H9 (cell line): ENCODE data around the gene FAM222B. TPM values are rescaled to one million over a fixed set of nuclear protein-coding genes. Genes with fewer than 3 reads are reported as not detected.
"Not testable (repeated sequence)": the region's sequence is repeated elsewhere in the genome, so short reads cannot be mapped to it uniquely, and the experiment has no call there.

Source experiments
- DNase-seq: peaks from one replicate; pipeline ENCODE4 v3.0.0-alpha.2; 2017
- H2AFZ ChIP-seq: one replicate; pipeline ENCODE4 v1.6.1; 2013; ENCODE audit warnings: mild to moderate bottlenecking, low read length, control low read depth, moderate library complexity
- H2AK5ac ChIP-seq: 2 replicates; pipeline ENCODE4 v1.6.1; 2013; ENCODE audit warnings: low read length, control low read depth, mixed read lengths; ENCODE audit not compliant: insufficient read length
- H2BK120ac ChIP-seq: one replicate; pipeline ENCODE4 v1.6.1; 2013; ENCODE audit warnings: low read depth, mild to moderate bottlenecking, low read length, control low read depth, inconsistent platforms; ENCODE audit not compliant: poor library complexity, severe bottlenecking
- H2BK12ac ChIP-seq: 2 replicates; pipeline ENCODE4 v1.6.1; 2013; ENCODE audit warnings: low read length, control low read depth, mixed read lengths, low read depth; ENCODE audit not compliant: insufficient read length
- H2BK15ac ChIP-seq: 2 replicates; pipeline ENCODE4 v1.6.1; 2013; ENCODE audit warnings: low read depth, low read length, control low read depth
- H2BK20ac ChIP-seq: one replicate; pipeline ENCODE4 v1.6.1; 2013; ENCODE audit warnings: low read depth, mild to moderate bottlenecking, low read length, control low read depth, inconsistent platforms; ENCODE audit not compliant: poor library complexity, severe bottlenecking
- H2BK5ac ChIP-seq: 2 replicates; pipeline ENCODE4 v1.6.1; 2013; ENCODE audit warnings: low read length, control low read depth, mixed read lengths; ENCODE audit not compliant: insufficient read length
- H3K14ac ChIP-seq: 2 replicates; pipeline ENCODE4 v1.6.1; 2013; ENCODE audit warnings: low read length, control low read depth; ENCODE audit not compliant: insufficient read depth
- H3K18ac ChIP-seq: 2 replicates; pipeline ENCODE4 v1.6.1; 2013; ENCODE audit warnings: low read depth, mild to moderate bottlenecking, mixed read lengths, low read length, control low read depth; ENCODE audit not compliant: insufficient read length
- H3K23ac ChIP-seq: 2 replicates; pipeline ENCODE4 v1.6.1; 2013; ENCODE audit warnings: low read length, control low read depth, mixed read lengths, low read depth; ENCODE audit not compliant: insufficient read length
- H3K23me2 ChIP-seq: 2 replicates; pipeline ENCODE4 v1.6.1; 2013; ENCODE audit warnings: low read depth, mild to moderate bottlenecking, mixed read lengths, low read length, control low read depth; ENCODE audit not compliant: insufficient read length, poor library complexity, severe bottlenecking
- H3K27ac ChIP-seq: 2 replicates; pipeline ENCODE4 v1.5.1; 2013; ENCODE audit warnings: low read length, control low read depth, mixed read lengths, low read depth; ENCODE audit not compliant: insufficient read length
- H3K27me3 ChIP-seq: 2 replicates; pipeline ENCODE4 v1.6.1; 2013; ENCODE audit warnings: low read length, control low read depth, inconsistent platforms; ENCODE audit not compliant: insufficient read depth
- H3K4ac ChIP-seq: 2 replicates; pipeline ENCODE4 v1.6.1; 2013; ENCODE audit warnings: low read depth, mild to moderate bottlenecking, control low read depth, inconsistent platforms, low read length, moderate library complexity
- H3K4me1 ChIP-seq: 2 replicates; pipeline ENCODE4 v1.6.1; 2013; ENCODE audit warnings: low read length, control low read depth, inconsistent platforms; ENCODE audit not compliant: insufficient read depth
- H3K4me2 ChIP-seq: 2 replicates; pipeline ENCODE4 v1.6.1; 2013; ENCODE audit warnings: low read length, control low read depth, mixed read lengths; ENCODE audit not compliant: insufficient read length, insufficient read depth
- H3K56ac ChIP-seq: 2 replicates; pipeline ENCODE4 v1.6.1; 2013; ENCODE audit warnings: low read depth, mild to moderate bottlenecking, mixed read lengths, low read length, control low read depth; ENCODE audit not compliant: insufficient read length
- H3K79me1 ChIP-seq: 2 replicates; pipeline ENCODE4 v1.6.1; 2013; ENCODE audit warnings: low read depth, mild to moderate bottlenecking, moderate library complexity, low read length, control low read depth, inconsistent platforms; ENCODE audit not compliant: insufficient read depth, poor library complexity, severe bottlenecking
- H3K79me2 ChIP-seq: 2 replicates; pipeline ENCODE4 v1.6.1; 2013; ENCODE audit warnings: low read length, control low read depth, inconsistent platforms; ENCODE audit not compliant: insufficient read depth
- H3K9ac ChIP-seq: 2 replicates; pipeline ENCODE4 v1.6.1; 2013; ENCODE audit warnings: low read length, control low read depth, mixed read lengths; ENCODE audit not compliant: insufficient read length; ENCODE audit errors: extremely low read depth
- H3K9me3 ChIP-seq: one replicate; pipeline ENCODE4 v1.6.1; 2013; ENCODE audit warnings: low read depth, low read length, inconsistent platforms; ENCODE audit not compliant: control insufficient read depth
- H3T11ph ChIP-seq: one replicate; pipeline ENCODE4 v1.6.1; 2013; ENCODE audit warnings: mild to moderate bottlenecking, low read length, control low read depth, inconsistent platforms
- H4K20me1 ChIP-seq: one replicate; pipeline ENCODE4 v1.6.1; 2013; ENCODE audit not compliant: control insufficient read depth, insufficient read length, insufficient read depth
- H4K5ac ChIP-seq: 2 replicates; pipeline ENCODE4 v1.6.1; 2013; ENCODE audit warnings: low read depth, mild to moderate bottlenecking, mixed read lengths, low read length, control low read depth; ENCODE audit not compliant: insufficient read length
- H4K8ac ChIP-seq: replicated peaks from 2 replicates; pipeline ENCODE4 v1.6.1; 2013; ENCODE audit warnings: low read length, control low read depth, mixed read lengths, low read depth; ENCODE audit not compliant: insufficient read length
- H4K91ac ChIP-seq: 2 replicates; pipeline ENCODE4 v1.6.1; 2013; ENCODE audit warnings: low read depth, mild to moderate bottlenecking, moderate library complexity, mixed read lengths, low read length, control low read depth; ENCODE audit not compliant: insufficient read length
- H3K27ac Mint-ChIP-seq, 3 experiments: 2 replicates in 2 of 3; 3 replicates in 1 of 3; pipeline ENCODE4 v1.8.0; 2020 to 2021; ENCODE audit warnings: mixed read lengths in 3 of 3, mild to moderate bottlenecking in 1 of 3, moderate library complexity in 1 of 3
- H3K27me3 Mint-ChIP-seq: 2 replicates; pipeline ENCODE4 v1.8.0; 2021; ENCODE audit warnings: low read depth, mild to moderate bottlenecking, moderate library complexity, mixed read lengths
- H3K36me3 Mint-ChIP-seq, 3 experiments: 2 replicates in 2 of 3; 3 replicates in 1 of 3; pipeline ENCODE4 v1.8.0; 2020 to 2021; ENCODE audit warnings: low read depth in 3 of 3, mixed read lengths in 3 of 3; ENCODE audit not compliant: insufficient read depth in 1 of 3
- H3K4me1 Mint-ChIP-seq, 2 experiments: 2 replicates each; pipeline ENCODE4 v1.8.0; 2020; ENCODE audit warnings: mixed read lengths in 2 of 2
- H3K4me3 Mint-ChIP-seq, 2 experiments: 2 replicates in 1 of 2; 3 replicates in 1 of 2; pipeline ENCODE4 v1.8.0; 2020 to 2021; ENCODE audit warnings: mild to moderate bottlenecking in 2 of 2, mixed read lengths in 2 of 2, moderate library complexity in 1 of 2
- H3K9me3 Mint-ChIP-seq, 2 experiments: 2 replicates in 1 of 2; 3 replicates in 1 of 2; pipeline ENCODE4 v1.8.0; 2020; ENCODE audit warnings: mild to moderate bottlenecking in 2 of 2, mixed read lengths in 2 of 2, moderate library complexity in 1 of 2
- WGBS: extraction: QIAGEN DNeasy Blood & Tissue Kit; methylation state at CpG from one replicate; pipeline ENCODE4 v1.1.7; 2013; ENCODE audit warnings: missing lambda C conversion rate, low lambda C conversion rate, mixed read lengths; ENCODE audit not compliant: insufficient read length; ENCODE audit errors: extremely low coverage; 5-methylcytosine and 5-hydroxymethylcytosine counted together
- total RNA-seq: library from RNA; stranded (reverse); gene quantifications from 2 replicates; pipeline ENCODE4 v1.2.1, GENCODE V29; 2021
- TF ChIP-seq, protein P1 (sequence below): fragments of 200-600 bp; sonication (generic); conservative IDR thresholded peaks from 3 replicates; pipeline ENCODE4 v1.8.0; 2021; ENCODE audit warnings: antibody characterized with exemption, mild to moderate bottlenecking

Gene FAM222B
- total RNA-seq, 1 experiment from 2014 or later: 76.1 TPM

DNA sequence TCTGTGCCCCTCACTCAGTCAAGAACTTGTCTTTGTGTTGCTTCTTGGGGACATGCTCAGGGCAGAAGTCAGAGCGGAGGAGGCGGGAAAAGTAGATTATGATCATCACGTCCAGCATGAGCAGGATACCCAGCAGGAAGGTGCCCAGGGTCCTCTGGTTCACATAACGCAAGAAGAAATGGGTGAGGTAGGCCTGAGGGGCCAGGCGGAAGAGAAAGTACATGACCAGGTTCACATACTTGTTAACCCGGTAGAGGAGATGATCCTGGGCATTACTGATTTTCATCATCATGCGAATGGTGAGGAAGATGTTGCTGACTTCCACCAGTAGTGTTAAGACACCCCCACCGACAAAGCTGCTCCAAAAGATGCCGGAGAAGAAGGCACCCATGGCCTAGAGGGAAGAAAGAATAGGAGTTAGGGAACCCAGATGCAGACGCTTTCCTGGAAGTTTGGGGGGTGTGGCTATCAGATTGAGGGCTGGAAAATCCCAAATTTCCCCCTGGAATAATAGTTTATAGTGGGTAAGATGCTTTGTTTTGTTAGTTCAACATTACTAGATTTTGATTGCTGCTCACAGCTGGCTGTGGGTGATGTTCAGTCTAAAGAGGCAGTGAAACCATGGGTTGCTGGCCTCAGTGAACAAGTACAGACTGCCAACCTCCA, 118.0 kb downstream of the FAM222B start:
- TF ChIP-seq, protein P1, sequence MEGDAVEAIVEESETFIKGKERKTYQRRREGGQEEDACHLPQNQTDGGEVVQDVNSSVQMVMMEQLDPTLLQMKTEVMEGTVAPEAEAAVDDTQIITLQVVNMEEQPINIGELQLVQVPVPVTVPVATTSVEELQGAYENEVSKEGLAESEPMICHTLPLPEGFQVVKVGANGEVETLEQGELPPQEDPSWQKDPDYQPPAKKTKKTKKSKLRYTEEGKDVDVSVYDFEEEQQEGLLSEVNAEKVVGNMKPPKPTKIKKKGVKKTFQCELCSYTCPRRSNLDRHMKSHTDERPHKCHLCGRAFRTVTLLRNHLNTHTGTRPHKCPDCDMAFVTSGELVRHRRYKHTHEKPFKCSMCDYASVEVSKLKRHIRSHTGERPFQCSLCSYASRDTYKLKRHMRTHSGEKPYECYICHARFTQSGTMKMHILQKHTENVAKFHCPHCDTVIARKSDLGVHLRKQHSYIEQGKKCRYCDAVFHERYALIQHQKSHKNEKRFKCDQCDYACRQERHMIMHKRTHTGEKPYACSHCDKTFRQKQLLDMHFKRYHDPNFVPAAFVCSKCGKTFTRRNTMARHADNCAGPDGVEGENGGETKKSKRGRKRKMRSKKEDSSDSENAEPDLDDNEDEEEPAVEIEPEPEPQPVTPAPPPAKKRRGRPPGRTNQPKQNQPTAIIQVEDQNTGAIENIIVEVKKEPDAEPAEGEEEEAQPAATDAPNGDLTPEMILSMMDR: no peak
- H2BK120ac ChIP-seq: no peak overlapping the region
- H3K4me1 Mint-ChIP-seq: peaks cover 34 to 55% of the 10 kb centered on the region in 2 experiments
- H3K27me3 ChIP-seq: no peaks in the 10 kb centered on the region
- no peak overlapping the region for H2BK15ac ChIP-seq
- WGBS: no CpG with 5 or more reads among the region's 10 CpGs
- H3K27ac Mint-ChIP-seq: peak overlapping the region; percentile 95 to 100 (median 99); a peak in 6 of 7 replicates
- peak overlapping the region; percentile 79 for H3K4me2 ChIP-seq
- peak overlapping the region; percentile 29 for H3K27ac ChIP-seq
- no peak overlapping the region for H4K5ac ChIP-seq
- H3K9me3 ChIP-seq: no peaks in the 10 kb centered on the region
- H3K23ac ChIP-seq: no peak overlapping the region
- no peak overlapping the region for H3K14ac ChIP-seq
- no peak overlapping the region for H2BK5ac ChIP-seq
- no peaks in the 10 kb centered on the region for H4K20me1 ChIP-seq
- H3K36me3 Mint-ChIP-seq: peaks cover 45 to 56% (median 49%) of the 10 kb centered on the region in 3 experiments
- no peaks in the 10 kb centered on the region; the same call in 1 of the 2 replicates for H3K27me3 Mint-ChIP-seq
- H3K4ac ChIP-seq: no peak overlapping the region
- H3K18ac ChIP-seq: no peak overlapping the region
- H3K4me1 ChIP-seq: 0 out of 2 replicates have a peak, but pooled peaks cover 7% of the 10 kb centered on the region
- H3K4me3 Mint-ChIP-seq: peak overlapping the region; percentile 95 to 96
- H3K9me3 Mint-ChIP-seq: no peaks in the 10 kb centered on the region; a peak in 3 of 5 replicates
- no peak overlapping the region for H2BK12ac ChIP-seq
- no peak overlapping the region for H2BK20ac ChIP-seq
- H3K56ac ChIP-seq: no peak overlapping the region
- no peak overlapping the region for H4K8ac ChIP-seq
- H3T11ph ChIP-seq: no peak overlapping the region
- H4K91ac ChIP-seq: no peak overlapping the region
- peaks cover 3% of the 10 kb centered on the region for H3K79me1 ChIP-seq
- peak overlapping the region; percentile 92 for H3K9ac ChIP-seq
- H3K79me2 ChIP-seq: peaks cover 14% of the 10 kb centered on the region; the same call in 1 of the 2 replicates
- no peak for DNase-seq
- no peak overlapping the region for H2AFZ ChIP-seq
- H3K23me2 ChIP-seq: peaks cover 24% of the 10 kb centered on the region
- no peak overlapping the region for H2AK5ac ChIP-seq

DNA sequence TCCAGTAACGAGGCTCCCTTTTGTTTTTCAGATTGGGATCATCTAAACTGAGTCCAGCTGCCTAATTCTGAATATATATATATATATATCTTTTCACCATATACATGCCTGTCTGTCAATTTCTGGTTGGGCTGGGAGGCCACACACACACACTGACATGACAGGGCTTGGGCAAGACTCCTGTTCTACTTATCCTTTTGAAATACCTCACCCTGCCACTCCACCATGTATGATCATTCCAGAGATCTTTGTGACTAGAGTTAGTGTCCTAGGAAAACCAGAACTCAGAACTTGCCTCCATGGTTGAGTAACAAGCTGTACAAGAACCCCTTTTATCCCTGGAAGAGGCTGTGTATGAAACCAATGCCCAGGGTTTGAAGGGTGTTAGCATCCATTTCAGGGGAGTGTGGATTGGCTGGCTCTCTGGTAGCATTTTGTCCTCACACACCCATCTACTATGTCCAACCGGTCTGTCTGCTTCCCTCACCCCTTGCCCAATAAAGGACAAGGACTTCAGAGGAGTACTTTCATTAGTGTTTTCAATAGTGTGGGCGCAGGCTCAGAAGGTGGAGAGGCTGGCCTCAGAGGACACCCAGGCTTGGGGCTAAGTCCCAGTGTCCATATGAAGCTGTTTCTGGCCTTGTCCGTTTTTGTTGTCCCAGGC, 118.6 kb downstream of the FAM222B start:
- not testable (repeated sequence) for H3K9ac ChIP-seq, H4K8ac ChIP-seq, H2BK20ac ChIP-seq, H3K18ac ChIP-seq, H2BK5ac ChIP-seq, H4K20me1 ChIP-seq, H4K91ac ChIP-seq, H2BK120ac ChIP-seq, H3K79me1 ChIP-seq, H2BK12ac ChIP-seq, H3K27ac ChIP-seq, H3K9me3 ChIP-seq, DNase-seq, H3K14ac ChIP-seq, H3K4me1 ChIP-seq, H3K23ac ChIP-seq, H3K56ac ChIP-seq, H3K4ac ChIP-seq, H4K5ac ChIP-seq, H3K9me3 Mint-ChIP-seq, H2AK5ac ChIP-seq, H3T11ph ChIP-seq, H3K27me3 Mint-ChIP-seq, H2BK15ac ChIP-seq, H3K27me3 ChIP-seq, H2AFZ ChIP-seq
- no CpG with 5 or more reads among the region's 4 CpGs for WGBS
- peak overlapping the region; percentile 79 for H3K4me2 ChIP-seq
- H3K23me2 ChIP-seq: peaks cover 28% of the 10 kb centered on the region
- H3K79me2 ChIP-seq: peaks cover 14% of the 10 kb centered on the region; the same call in 1 of the 2 replicates
- H3K27ac Mint-ChIP-seq: peak overlapping the region in 2 of 3 experiments; percentile 95 to 100; a peak in 5 of 7 replicates
- peak overlapping the region; percentile 95 to 96 for H3K4me3 Mint-ChIP-seq
- H3K36me3 Mint-ChIP-seq: peaks cover 45 to 56% (median 49%) of the 10 kb centered on the region in 3 experiments
- H3K4me1 Mint-ChIP-seq: peaks cover 36 to 56% of the 10 kb centered on the region in 2 experiments
